ENCODE measurements around the gene CFAP65.

Gene CFAP65

GRCh38 chr2:219032051-219032745, 9.1 kb downstream of the CFAP65 start:
- no peak for DNase-seq (ENCODE audit: low read depth in 2 of 2)

GRCh38 chr2:219031005-219031738, 10.1 kb downstream of the CFAP65 start:
- no peak for DNase-seq (ENCODE audit: low read depth in 2 of 2)

- no peak for DNase-seq (ENCODE audit: low read depth in 2 of 2)
Observed at GRCh38 chr2:219030177-219030940, 11.0 kb downstream of the CFAP65 start.

- peak; percentile 48 to 69 for DNase-seq (ENCODE audit: low read depth in 2 of 2)
Observed at GRCh38 chr2:219029829-219030165, 11.5 kb downstream of the CFAP65 start.

- no peak for DNase-seq (ENCODE audit: low read depth in 2 of 2)
Observed at GRCh38 chr2:219028996-219029828, 12.1 kb downstream of the CFAP65 start.

GRCh38 chr2:219028141-219028540, 13.2 kb downstream of the CFAP65 start:
- no peak for DNase-seq (ENCODE audit: low read depth in 2 of 2)

- no peak for DNase-seq (ENCODE audit: low read depth in 2 of 2)
Observed at GRCh38 chr2:219027511-219028055, 13.7 kb downstream of the CFAP65 start.

- no peak for DNase-seq (ENCODE audit: low read depth in 2 of 2)
Observed at GRCh38 chr2:219026946-219027345, 14.4 kb downstream of the CFAP65 start.

- no peak for DNase-seq (ENCODE audit: low read depth in 2 of 2)
Observed at GRCh38 chr2:219025637-219026585, 15.4 kb downstream of the CFAP65 start.

- no peak for DNase-seq (ENCODE audit: low read depth in 2 of 2)
Observed at GRCh38 chr2:219024059-219024458, 17.3 kb downstream of the CFAP65 start.

- DNase-seq (ENCODE audit: low read depth in 2 of 2), result no peak
Observed at GRCh38 chr2:219023045-219023605, 18.2 kb downstream of the CFAP65 start.

GRCh38 chr2:219022616-219023015, 18.7 kb downstream of the CFAP65 start:
- no peak for DNase-seq (ENCODE audit: low read depth in 2 of 2)

- no peak for DNase-seq (ENCODE audit: low read depth in 2 of 2)
Observed at GRCh38 chr2:219022041-219022440, 19.3 kb downstream of the CFAP65 start.

- no peak for DNase-seq (ENCODE audit: low read depth in 2 of 2)
Observed at GRCh38 chr2:219021591-219021990, 19.7 kb downstream of the CFAP65 start.

GRCh38 chr2:219020604-219021365, 20.5 kb downstream of the CFAP65 start:
- DNase-seq (ENCODE audit: low read depth in 2 of 2), result no peak

- no peak for DNase-seq (ENCODE audit: low read depth in 2 of 2)
Observed at GRCh38 chr2:219019436-219019835, 21.9 kb downstream of the CFAP65 start.

- DNase-seq (ENCODE audit: low read depth in 2 of 2), result no peak
Observed at GRCh38 chr2:219018726-219019125, 22.6 kb downstream of the CFAP65 start.

GRCh38 chr2:219018286-219018685, 23.0 kb downstream of the CFAP65 start:
- no peak for DNase-seq (ENCODE audit: low read depth in 2 of 2)

- no peak for DNase-seq (ENCODE audit: low read depth in 2 of 2)
Observed at GRCh38 chr2:219017201-219017931, 23.9 kb downstream of the CFAP65 start.
